ENCODE data around the gene GNB3. TPM values are rescaled to one million over a fixed set of nuclear protein-coding genes. Genes with fewer than 3 reads are reported as not detected.
A peak's percentile ranks its signal among the peaks of the same experiment; 100 is the strongest.

The GNB3 gene
- total and polyA plus RNA-seq, 9 of the 15 experiments (the other 6 are each of a cell fraction or from before 2014, with no cell fraction given), result 1.4 to 5.8 (median 2.0) TPM

DNA sequence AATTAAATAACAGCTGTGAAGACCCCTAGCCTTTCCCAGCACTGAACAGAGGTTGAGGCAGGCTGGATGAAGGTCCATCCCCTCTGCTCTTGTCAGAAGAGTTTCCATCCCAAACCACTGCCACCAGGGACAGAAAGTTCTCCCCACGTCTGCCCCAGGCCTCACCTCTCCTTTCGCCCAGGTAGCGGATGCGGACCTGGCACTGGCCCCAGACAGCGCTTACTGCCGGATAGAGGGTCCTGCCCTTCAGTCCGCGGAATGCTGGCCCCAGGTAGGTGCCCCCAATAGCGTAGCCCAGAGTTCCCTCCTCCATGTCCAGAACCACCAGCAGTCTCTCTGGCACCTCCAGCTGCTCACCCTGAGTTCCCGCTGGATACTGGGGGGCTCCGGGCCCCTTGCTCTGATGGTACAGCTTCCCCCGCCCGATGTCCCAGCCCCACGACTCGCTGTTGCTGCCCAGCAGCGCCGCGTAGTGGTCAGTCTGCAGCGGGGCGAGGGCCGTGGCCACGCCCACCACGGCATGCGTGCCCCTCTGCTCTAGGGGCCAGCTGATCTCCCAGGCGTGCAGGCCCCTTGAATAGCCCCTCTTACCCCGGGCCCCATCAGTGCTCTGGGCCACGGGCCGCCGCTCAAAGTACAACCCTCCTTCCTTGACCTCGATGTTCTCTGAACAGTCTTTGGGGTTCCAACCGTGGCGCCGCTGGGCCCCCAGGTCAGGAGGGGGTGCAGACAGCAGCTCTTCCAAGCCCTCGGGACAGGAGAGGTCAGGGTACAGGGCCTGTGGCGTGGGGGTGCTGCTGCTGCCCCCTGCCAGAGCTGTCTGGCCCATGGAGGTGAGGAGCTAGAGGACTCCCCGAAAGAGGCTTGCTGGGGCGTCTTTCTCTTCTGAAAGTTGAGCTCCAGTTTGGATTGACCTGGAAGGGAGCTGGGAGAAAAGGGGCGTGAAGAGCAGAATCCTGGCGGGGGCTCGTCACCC is 31.6 kb downstream of the GNB3 start:
- FAIRE-seq (no peak), DNase-seq (ENCODE audit: extremely low read depth in 1 of 4, low spot score in 3 of 4) (peak; percentile 59 to 89 (median 70)), ATAC-seq (peak; percentile 76)
- Histone ChIP-seq H3K36me3 (ENCODE audit: control insufficient read depth, insufficient read depth, low read length) (peaks cover 46% of the 10 kb centered on the region), H4K20me1 (replicated peaks; ENCODE audit: control insufficient read depth, insufficient read depth, low read length) (peaks cover 47% of the 10 kb centered on the region), H3K27ac (ENCODE audit: extremely low read depth, low read depth, low read length) (peak overlapping the region; percentile 78), H3K4me3 (peak overlapping the region; percentile 73), H3K9ac (ENCODE audit: insufficient read depth in 1 of 2, low read depth in 2 of 2, low read length in 2 of 2) (peak overlapping the region; percentile 81 to 95), H2AFZ (ENCODE audit: low read depth, low read length) (no peak overlapping the region), H3K27me3 (ENCODE audit: control insufficient read depth in 2 of 2, insufficient read depth in 2 of 2, low read length in 2 of 2) (no peaks in the 10 kb centered on the region), H3K4me1 (replicated peaks in 1 of 2; ENCODE audit: control insufficient read depth in 2 of 2, insufficient read depth in 2 of 2, low read length in 2 of 2) (peaks cover 30 to 52% of the 10 kb centered on the region in 2 experiments; a peak in 4 of 5 replicates), H3K79me2 (ENCODE audit: control insufficient read depth, insufficient read depth, low read length) (peaks cover 59% of the 10 kb centered on the region), H3K9me1 (ENCODE audit: control insufficient read depth, insufficient read depth, low read length) (no peaks in the 10 kb centered on the region), H3K4me2 (ENCODE audit: insufficient read depth, low read length) (peak overlapping the region; percentile 88), H3K9me3 (replicated peaks; ENCODE audit: control insufficient read depth, insufficient read depth, low read depth, low read length) (no peaks in the 10 kb centered on the region)
- in situ Hi-C loops (cut with MboI), result no loop called here
- ChIA-PET POLR2A (interaction anchor here (0.6 to 11.3 kb wide), 27 partner anchors 8 to 415 kb away, joined by 3 to 174 read pairs (median 4); partner anchors contain the start of genes C12orf57, CDCA3, COPS7A and RNU7-1), CTCF (ENCODE audit: low intra/inter-chr PET ratio) (interaction anchor here (0.7 kb wide), 1 partner anchor 170 kb away, joined by 3 read pairs; no protein-coding TSS in a partner anchor)
- 4% methylated on average over 23 of the region's 40 CpGs for WGBS (ENCODE audit: insufficient coverage, low coverage, missing lambda C conversion rate)
- BruUV-seq (replicated peaks), result TSS peak; percentile 84
- intact Hi-C loops (cut with micrococcal nuclease), result loop anchor here (2.0 kb wide), 1 partner anchor 18 kb away; no protein-coding TSS in a partner anchor
- TF ChIP-seq RBM14 (IDR thresholded peaks at IDR 0.05; ENCODE audit: borderline replicate concordance, insufficient read depth, low read depth, low read length) (no peak), PHF21A (IDR thresholded peaks at IDR 0.05; ENCODE audit: borderline replicate concordance, low read depth) (no peak), SIN3A (IDR thresholded peaks at IDR 0.05; ENCODE audit: borderline replicate concordance in 2 of 2, control insufficient read depth in 1 of 2, low read depth in 2 of 2, low read length in 2 of 2) (peak; percentile 85 to 87; a peak in 3 of 4 replicates), NFRKB (IDR thresholded peaks at IDR 0.05; ENCODE audit: low read depth) (no peak), RB1 (IDR thresholded peaks at IDR 0.05; ENCODE audit: low read depth) (peak; percentile 62), HMGN3 (IDR thresholded peaks at IDR 0.05; ENCODE audit: borderline replicate concordance, extremely low read depth, insufficient read length, low read depth, low read length) (peak; percentile 38), ZFPM2 (CRISPR knock-in tag; IDR thresholded peaks at IDR 0.05) (no peak), NFXL1 (CRISPR knock-in tag; IDR thresholded peaks at IDR 0.05) (no peak), PML (IDR thresholded peaks at IDR 0.05; ENCODE audit: low read length) (no peak), TARDBP (IDR thresholded peaks at IDR 0.05) (no peak)
- TF ChIP-seq, protein P1, sequence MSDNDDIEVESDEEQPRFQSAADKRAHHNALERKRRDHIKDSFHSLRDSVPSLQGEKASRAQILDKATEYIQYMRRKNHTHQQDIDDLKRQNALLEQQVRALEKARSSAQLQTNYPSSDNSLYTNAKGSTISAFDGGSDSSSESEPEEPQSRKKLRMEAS (CRISPR knock-in tag; IDR thresholded peaks at IDR 0.05), result peak; percentile 78
- TF ChIP-seq, protein P2, sequence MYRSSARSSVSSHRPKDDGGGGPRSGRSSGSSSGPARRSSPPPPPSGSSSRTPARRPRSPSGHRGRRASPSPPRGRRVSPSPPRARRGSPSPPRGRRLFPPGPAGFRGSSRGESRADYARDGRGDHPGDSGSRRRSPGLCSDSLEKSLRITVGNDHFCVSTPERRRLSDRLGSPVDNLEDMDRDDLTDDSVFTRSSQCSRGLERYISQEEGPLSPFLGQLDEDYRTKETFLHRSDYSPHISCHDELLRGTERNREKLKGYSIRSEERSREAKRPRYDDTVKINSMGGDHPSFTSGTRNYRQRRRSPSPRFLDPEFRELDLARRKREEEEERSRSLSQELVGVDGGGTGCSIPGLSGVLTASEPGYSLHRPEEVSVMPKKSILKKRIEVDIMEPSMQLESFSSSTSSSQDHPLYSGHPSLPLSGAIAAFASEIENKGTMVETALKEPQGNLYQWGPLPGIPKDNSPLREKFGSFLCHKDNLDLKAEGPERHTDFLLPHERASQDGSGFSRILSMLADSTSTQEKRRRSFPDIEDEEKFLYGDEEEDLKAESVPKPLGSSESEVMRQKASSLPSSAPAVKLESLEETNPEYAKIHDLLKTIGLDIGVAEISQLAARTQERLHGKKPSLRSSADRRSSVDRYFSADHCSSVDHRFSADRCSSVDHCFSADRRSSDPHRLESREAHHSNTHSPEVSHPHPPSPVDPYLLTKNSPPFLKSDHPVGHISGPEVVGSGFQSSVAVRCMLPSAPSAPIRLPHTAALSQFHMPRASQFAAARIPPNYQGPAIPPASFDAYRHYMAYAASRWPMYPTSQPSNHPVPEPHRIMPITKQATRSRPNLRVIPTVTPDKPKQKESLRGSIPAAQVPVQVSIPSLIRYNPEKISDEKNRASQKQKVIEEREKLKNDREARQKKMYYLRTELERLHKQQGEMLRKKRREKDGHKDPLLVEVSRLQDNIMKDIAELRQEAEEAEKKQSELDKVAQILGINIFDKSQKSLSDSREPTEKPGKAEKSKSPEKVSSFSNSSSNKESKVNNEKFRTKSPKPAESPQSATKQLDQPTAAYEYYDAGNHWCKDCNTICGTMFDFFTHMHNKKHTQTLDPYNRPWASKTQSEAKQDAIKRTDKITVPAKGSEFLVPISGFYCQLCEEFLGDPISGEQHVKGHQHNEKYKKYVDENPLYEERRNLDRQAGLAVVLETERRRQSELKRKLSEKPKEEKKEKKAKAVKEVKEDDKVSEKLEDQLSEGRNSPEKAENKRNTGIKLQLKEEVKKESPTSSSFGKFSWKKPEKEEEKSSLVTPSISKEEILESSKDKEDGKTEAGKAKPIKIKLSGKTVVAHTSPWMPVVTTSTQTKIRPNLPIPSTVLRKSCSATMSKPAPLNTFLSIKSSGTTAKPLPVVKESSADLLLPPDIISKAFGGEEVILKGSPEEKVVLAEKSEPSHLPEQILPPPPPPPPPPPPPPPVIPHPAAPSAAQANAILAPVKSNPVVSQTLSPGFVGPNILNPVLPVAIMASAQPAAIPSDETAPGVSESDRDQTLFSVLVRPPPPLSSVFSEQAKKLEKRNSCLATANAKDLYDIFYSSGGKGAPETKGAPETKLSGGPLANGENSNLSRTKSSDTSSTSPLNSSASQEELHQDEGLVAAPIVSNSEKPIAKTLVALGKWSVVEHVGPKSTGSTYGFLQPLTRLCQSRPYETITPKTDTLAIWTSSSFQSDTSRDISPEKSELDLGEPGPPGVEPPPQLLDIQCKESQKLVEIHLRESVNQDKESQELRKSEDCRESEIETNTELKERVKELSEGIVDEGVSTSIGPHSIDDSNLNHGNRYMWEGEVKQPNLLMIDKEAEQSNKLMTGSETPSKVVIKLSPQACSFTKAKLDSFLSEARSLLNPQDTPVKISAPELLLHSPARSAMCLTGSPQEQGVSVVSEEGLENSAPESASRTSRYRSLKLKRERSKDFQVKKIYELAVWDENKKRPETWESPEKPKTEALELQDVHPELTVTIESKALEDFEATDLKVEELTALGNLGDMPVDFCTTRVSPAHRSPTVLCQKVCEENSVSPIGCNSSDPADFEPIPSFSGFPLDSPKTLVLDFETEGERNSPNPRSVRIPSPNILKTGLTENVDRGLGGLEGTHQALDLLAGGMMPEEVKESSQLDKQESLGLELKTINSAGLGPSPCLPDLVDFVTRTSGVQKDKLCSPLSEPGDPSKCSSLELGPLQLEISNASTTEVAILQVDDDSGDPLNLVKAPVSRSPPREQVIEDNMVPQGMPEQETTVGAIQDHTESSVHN (IDR thresholded peaks at IDR 0.05; ENCODE audit: borderline replicate concordance in 1 of 2, low read depth in 1 of 2), result no peak

Measured in K562 (cell line).